ENCODE results near the gene POLN.

GRCh38 chr4:2186133-2186864 is 55.6 kb downstream of the POLN start:
- TF ChIP-seq EZH2 (IDR thresholded peaks at IDR 0.05; ENCODE audit: borderline replicate concordance) (no peak), CTCF (IDR thresholded peaks at IDR 0.05; ENCODE audit: poor library complexity) (peak; percentile 57)
